Stomach (tissue), 9 donors: ENCODE measurements around the gene TMED8. TPM values are rescaled to one million over a fixed set of nuclear protein-coding genes. Genes with fewer than 3 reads are reported as not detected.
"Not testable (repeated sequence)": the region's sequence is repeated elsewhere in the genome, so short reads cannot be mapped to it uniquely, and the experiment has no call there.

Source experiments
- DNase-seq, 2 donors: peaks; one replicate each; pipeline versions ENCODE4 v3.0.0 to v3.0.0-alpha.2; 2013 to 2019
- H3K27ac ChIP-seq, 5 donors: fragments of 200-600 bp in 4 of 5; sonication (generic) in 4 of 5; one replicate each; pipeline ENCODE4 v1.5.1; 2013 to 2019; ENCODE audit warnings: mild to moderate bottlenecking in 1 of 5, moderate library complexity in 1 of 5
- H3K27me3 ChIP-seq, 3 donors: fragments of 200-600 bp; sonication (generic); one replicate each; pipeline ENCODE4 v1.5.1; 2017 to 2019; ENCODE audit warnings: mixed run types in 1 of 3
- H3K36me3 ChIP-seq, 4 donors: fragments of 200-600 bp; sonication (generic); 1 replicate in 3 of 4; 2 replicates in 1 of 4; pipeline ENCODE4 v1.5.1; 2016 to 2019
- H3K4me1 ChIP-seq, 4 donors: fragments of 200-600 bp; sonication (generic); one replicate each; pipeline ENCODE4 v1.5.1; 2016 to 2019
- H3K4me3 ChIP-seq, 4 donors: fragments of 200-600 bp; sonication (generic) in 3 of 4; one replicate each; pipeline ENCODE4 v1.5.1; 2016 to 2019; ENCODE audit warnings: mild to moderate bottlenecking in 1 of 4
- H3K9me3 ChIP-seq, 4 donors: fragments of 200-600 bp; sonication (generic); one replicate each; pipeline ENCODE4 v1.5.1; 2016 to 2019
- EP300 ChIP-seq: sonication (generic); formaldehyde crosslinking; IDR thresholded peaks from one replicate; pipeline ENCODE4 v1.6.1; 2017; ENCODE audit warnings: antibody characterized with exemption
- POLR2A ChIP-seq, 4 donors: fragments of 450-650 bp; IDR thresholded peaks; one replicate each; pipeline ENCODE4 v1.6.1; 2016; ENCODE audit warnings: antibody characterized with exemption in 4 of 4, control low read depth in 2 of 4, mild to moderate bottlenecking in 1 of 4, moderate library complexity in 1 of 4
- POLR2AphosphoS5 ChIP-seq, 3 donors: sonication (generic); formaldehyde crosslinking; IDR thresholded peaks; one replicate each; pipeline ENCODE4 v1.6.1; 2016; ENCODE audit warnings: antibody characterized with exemption in 3 of 3
- WGBS, 5 donors: extraction: QIAGEN DNeasy Blood & Tissue Kit in 3 of 5; methylation state at CpG; one replicate each; pipeline versions ENCODE4 v1.1.5 to v1.1.7; 2013 to 2018; 5-methylcytosine and 5-hydroxymethylcytosine counted together
- intact Hi-C: fragments of 100-400 bp; cut with DNase I; formaldehyde crosslinking; loops from one replicate; pipeline ENCODE4 v1.15.1; 2023; ENCODE audit warnings: low total_unique reads
- polyA plus RNA-seq, 3 donors: library from polyadenylated mRNA; stranded (reverse); fragments of 200-250 nt; gene quantifications; one replicate each; pipeline ENCODE4 v1.2.3, GENCODE V29; 2013
- total RNA-seq, 5 donors: library from RNA; depleted of rRNA; stranded (reverse); fragments of >200 nt; gene quantifications; one replicate each; pipeline versions ENCODE4 v1.1.0 to v1.2.3, GENCODE V29; 2014 to 2016
- TF ChIP-seq, protein P1 (sequence below), 7 experiments: fragments of 450-650 bp in 4 of 7; fragments of 200-600 bp in 3 of 7; sonication (generic) in 3 of 7; IDR thresholded peaks; one replicate each; pipeline ENCODE4 v1.5.1; 2016 to 2019; ENCODE audit warnings: antibody characterized with exemption in 7 of 7, control low read depth in 2 of 7, mild to moderate bottlenecking in 1 of 7
- donor health status: healthy with polysubstance abuse.
- donor health status: Bipolar disorder and iron deficiency.
- donor health status: healthy.

The TMED8 gene
- total and polyA plus RNA-seq, 8 donors: 1.7 to 15.8 (median 5.0) TPM

- WGBS, 5 donors: 43 to 63% (median 47%) methylated on average over 5 of the region's 5 CpGs
- intact Hi-C loops: loop anchor here (10.0 kb wide), 1 partner anchor 132 kb away; the partner anchor contains the start of genes AHSA1 and VIPAS39
Measured at GRCh38 chr14:77322250-77322902, 54.5 kb downstream of the TMED8 start.

GRCh38 chr14:77320238-77320935 lies 56.5 kb downstream of the TMED8 start, which contains the start of gene POMT2:
POMT2 (minus strand) TSS chr14:77320883; CDS start chr14:77320681, 202 bp downstream.
- Histone ChIP-seq H3K36me3 (no peaks in the 10 kb centered on the region), H3K4me1 (peaks cover 26 to 51% (median 37%) of the 10 kb centered on the region in 4 donors), H3K9me3 (no peaks in the 10 kb centered on the region), H3K4me3 (peak within 1 kb of the TSS; percentile 95 to 100 (median 99)), H3K27me3 (no peaks in the 10 kb centered on the region), H3K27ac (peak within 1 kb of the TSS; percentile 95 to 98 (median 96))
- intact Hi-C loops: loop anchor here (10.0 kb wide), 1 partner anchor 134 kb away; the partner anchor contains the start of genes AHSA1 and VIPAS39
- TF ChIP-seq, protein P1, sequence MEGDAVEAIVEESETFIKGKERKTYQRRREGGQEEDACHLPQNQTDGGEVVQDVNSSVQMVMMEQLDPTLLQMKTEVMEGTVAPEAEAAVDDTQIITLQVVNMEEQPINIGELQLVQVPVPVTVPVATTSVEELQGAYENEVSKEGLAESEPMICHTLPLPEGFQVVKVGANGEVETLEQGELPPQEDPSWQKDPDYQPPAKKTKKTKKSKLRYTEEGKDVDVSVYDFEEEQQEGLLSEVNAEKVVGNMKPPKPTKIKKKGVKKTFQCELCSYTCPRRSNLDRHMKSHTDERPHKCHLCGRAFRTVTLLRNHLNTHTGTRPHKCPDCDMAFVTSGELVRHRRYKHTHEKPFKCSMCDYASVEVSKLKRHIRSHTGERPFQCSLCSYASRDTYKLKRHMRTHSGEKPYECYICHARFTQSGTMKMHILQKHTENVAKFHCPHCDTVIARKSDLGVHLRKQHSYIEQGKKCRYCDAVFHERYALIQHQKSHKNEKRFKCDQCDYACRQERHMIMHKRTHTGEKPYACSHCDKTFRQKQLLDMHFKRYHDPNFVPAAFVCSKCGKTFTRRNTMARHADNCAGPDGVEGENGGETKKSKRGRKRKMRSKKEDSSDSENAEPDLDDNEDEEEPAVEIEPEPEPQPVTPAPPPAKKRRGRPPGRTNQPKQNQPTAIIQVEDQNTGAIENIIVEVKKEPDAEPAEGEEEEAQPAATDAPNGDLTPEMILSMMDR (IDR thresholded peaks at IDR 0.05): peak in 4 of 7 experiments; percentile 37 to 78 (median 44)
- peak; percentile 42 to 81 (median 80) for TF ChIP-seq POLR2AphosphoS5 (IDR thresholded peaks at IDR 0.05)
- TF ChIP-seq POLR2A (IDR thresholded peaks at IDR 0.05): no peak
- DNase-seq: peak; percentile 95 to 97
- 0 to 3% (median 0%) methylated on average over 20 to 69 of the region's 69 CpGs for WGBS, 5 donors

More at GRCh38 chr14:77322250-77322902, 54.5 kb downstream of the TMED8 start:
- Histone ChIP-seq H3K27ac (peak overlapping the region in 4 of 5 donors; percentile 95 to 98 (median 96)), H3K27me3 (no peaks in the 10 kb centered on the region), H3K9me3 (no peaks in the 10 kb centered on the region), H3K4me1 (peaks cover 22 to 35% (median 28%) of the 10 kb centered on the region in 4 donors), H3K36me3 (no peaks in the 10 kb centered on the region), H3K4me3 (peak overlapping the region; percentile 95 to 100 (median 99))
- TF ChIP-seq POLR2AphosphoS5 (IDR thresholded peaks at IDR 0.05) (no peak), EP300 (no peak), POLR2A (IDR thresholded peaks at IDR 0.05) (no peak)
- TF ChIP-seq, protein P1 (IDR thresholded peaks at IDR 0.05): no peak
- DNase-seq: no peak

DNA sequence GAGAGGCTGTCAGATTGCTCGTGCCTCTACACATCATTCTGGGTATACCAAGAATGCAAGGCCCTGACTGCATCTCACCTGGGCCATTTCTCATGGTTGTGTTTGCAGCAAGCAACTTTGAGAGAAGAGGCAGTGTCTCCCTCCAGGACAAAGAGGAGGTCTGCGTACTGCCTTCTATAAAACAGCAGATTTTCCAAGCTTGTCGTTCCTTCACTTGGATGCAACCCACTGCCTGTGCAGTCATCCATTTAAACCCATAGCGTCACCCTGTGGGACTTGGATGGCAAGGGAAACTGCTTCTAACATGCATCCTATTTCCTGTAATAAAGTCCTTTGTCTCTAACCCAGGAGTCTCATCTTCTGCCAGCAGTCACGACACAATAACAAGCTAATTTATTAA lies 57.5 kb downstream of the TMED8 start:
- Histone ChIP-seq H3K27me3 (no peaks in the 10 kb centered on the region), H3K9me3 (no peaks in the 10 kb centered on the region), H3K27ac (no peak overlapping the region), H3K4me3 (peak overlapping the region in 1 of 4 donors; percentile 99), H3K36me3 (no peaks in the 10 kb centered on the region), H3K4me1 (peaks cover 33 to 61% (median 46%) of the 10 kb centered on the region in 4 donors)
- no peak for TF ChIP-seq POLR2AphosphoS5 (IDR thresholded peaks at IDR 0.05)
- DNase-seq: no peak
- intact Hi-C loops: loop anchor here (10.0 kb wide), 2 partner anchors 165 to 445 kb away; no protein-coding TSS in a partner anchor
- 62 to 77% (median 75%) methylated on average over 5 of the region's 5 CpGs for WGBS, 5 donors

- not testable (repeated sequence) for H3K4me3 ChIP-seq, H3K27me3 ChIP-seq, DNase-seq, H3K27ac ChIP-seq, H3K36me3 ChIP-seq, H3K9me3 ChIP-seq
- 93 to 96% (median 95%) methylated on average over 11 of the region's 11 CpGs for WGBS, 5 donors
- intact Hi-C loops: loop anchor here (10.0 kb wide), 2 partner anchors 164 to 444 kb away; no protein-coding TSS in a partner anchor
- peaks cover 34 to 68% (median 50%) of the 10 kb centered on the region in 4 donors for H3K4me1 ChIP-seq
Measured at GRCh38 chr14:77318756-77319155, 58.1 kb downstream of the TMED8 start.

DNA sequence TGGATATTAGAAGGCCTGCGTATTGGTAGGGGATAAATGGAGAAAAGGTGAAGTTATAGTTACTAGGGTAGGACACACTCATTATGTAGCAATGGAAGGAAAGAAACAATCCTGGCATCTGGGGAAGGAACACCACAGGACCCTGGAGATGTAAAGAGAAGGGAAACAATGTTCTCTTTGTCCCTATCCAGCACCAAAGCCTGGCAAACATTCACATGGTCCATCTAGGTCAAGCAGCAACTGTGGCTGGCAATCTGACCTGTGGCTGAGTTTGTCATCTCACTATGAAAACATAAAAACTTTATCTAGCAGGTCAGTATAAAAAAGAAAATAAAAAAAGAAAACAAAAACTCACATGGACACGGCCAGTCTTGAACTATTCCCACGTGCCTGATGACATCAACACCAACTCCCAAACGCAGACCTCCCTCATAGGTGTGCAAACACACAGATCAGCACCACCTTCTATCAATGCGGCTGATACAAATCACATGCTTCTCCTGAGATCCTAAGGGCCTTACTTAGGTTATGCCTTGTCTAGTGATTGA lies 58.8 kb downstream of the TMED8 start:
- TF ChIP-seq EP300 (no peak), POLR2A (IDR thresholded peaks at IDR 0.05) (no peak), POLR2AphosphoS5 (IDR thresholded peaks at IDR 0.05) (no peak)
- TF ChIP-seq, protein P1 (IDR thresholded peaks at IDR 0.05): no peak
- Histone ChIP-seq H3K27me3 (no peaks in the 10 kb centered on the region), H3K36me3 (no peaks in the 10 kb centered on the region), H3K9me3 (no peaks in the 10 kb centered on the region), H3K4me1 (peaks cover 30 to 70% (median 53%) of the 10 kb centered on the region in 4 donors), H3K27ac (no peak overlapping the region), H3K4me3 (no peak overlapping the region)
- 46 to 62% (median 49%) methylated on average over 5 of the region's 5 CpGs for WGBS, 5 donors
- intact Hi-C loops: loop anchor here (10.0 kb wide), 2 partner anchors 163 to 443 kb away; no protein-coding TSS in a partner anchor
- peak in 1 of 2 donors; percentile 51 for DNase-seq
